HL-60/S4 treated with phorbol 12-myristate 13-acetate at 8.2 ng/mL for 4 days and 3 days (cell line): ENCODE results near the gene CEP135.
"Not testable (repeated sequence)": the region's sequence is repeated elsewhere in the genome, so short reads cannot be mapped to it uniquely, and the experiment has no call there.

Source experiments
- in situ Hi-C: fragments of 300-500 bp; cut with MboI; formaldehyde crosslinking; loops from 2 replicates; pipeline ENCODE4 v1.15.0; 2022; ENCODE audit warnings: low sequenced_read_pairs

Gene CEP135

GRCh38 chr4:55948726-55949481 lies at the start of gene CEP135:
TSS of gene CEP135 (plus strand) at chr4:55948945. CDS start at chr4:55952131, 3,186 bp downstream.
- in situ Hi-C loops: no loop called here

- in situ Hi-C loops: no loop called here
Measured at GRCh38 chr4:55902677-55903076, 46.1 kb upstream of the CEP135 start.

- in situ Hi-C loops: no loop called here
Measured at GRCh38 chr4:55903577-55903976, 45.2 kb upstream of the CEP135 start.

GRCh38 chr4:55904576-55904975 lies 44.2 kb upstream of the CEP135 start:
- in situ Hi-C loops: no loop called here

- in situ Hi-C loops: no loop called here
Measured at GRCh38 chr4:55906323-55906722, 42.4 kb upstream of the CEP135 start.

GRCh38 chr4:55906989-55907388 lies 41.8 kb upstream of the CEP135 start:
- in situ Hi-C loops: no loop called here

GRCh38 chr4:55907469-55907868 lies 41.3 kb upstream of the CEP135 start:
- in situ Hi-C loops: no loop called here

GRCh38 chr4:55910140-55910539 lies 38.6 kb upstream of the CEP135 start:
- in situ Hi-C loops: no loop called here

- in situ Hi-C loops: no loop called here
Measured at GRCh38 chr4:55912249-55912648, 36.5 kb upstream of the CEP135 start.

- in situ Hi-C loops: no loop called here
Measured at GRCh38 chr4:55920571-55920970, 28.2 kb upstream of the CEP135 start.

GRCh38 chr4:55921093-55921492 lies 27.7 kb upstream of the CEP135 start:
- in situ Hi-C loops: no loop called here

GRCh38 chr4:55925241-55925640 lies 23.5 kb upstream of the CEP135 start:
- in situ Hi-C loops: no loop called here

- in situ Hi-C loops: no loop called here
Measured at GRCh38 chr4:55926610-55927009, 22.1 kb upstream of the CEP135 start.

GRCh38 chr4:55927803-55928437 lies 20.8 kb upstream of the CEP135 start:
- in situ Hi-C loops: no loop called here

- in situ Hi-C loops: no loop called here
Measured at GRCh38 chr4:55928846-55929245, 19.9 kb upstream of the CEP135 start.

- in situ Hi-C loops: no loop called here
Measured at GRCh38 chr4:55931043-55931442, 17.7 kb upstream of the CEP135 start.

- in situ Hi-C loops: no loop called here
Measured at GRCh38 chr4:55931833-55932232, 16.9 kb upstream of the CEP135 start.

- in situ Hi-C loops: no loop called here
Measured at GRCh38 chr4:55932511-55932910, 16.2 kb upstream of the CEP135 start.

- in situ Hi-C loops: no loop called here
Measured at GRCh38 chr4:55933611-55934010, 15.1 kb upstream of the CEP135 start.

- in situ Hi-C loops: not testable (repeated sequence)
Measured at GRCh38 chr4:55935907-55936306, 12.8 kb upstream of the CEP135 start.

- in situ Hi-C loops: no loop called here
Measured at GRCh38 chr4:55938481-55938880, 10.3 kb upstream of the CEP135 start.

GRCh38 chr4:55939421-55939820 lies 9.3 kb upstream of the CEP135 start:
- in situ Hi-C loops: no loop called here
